Measurements from ENCODE around the gene CARD19. TPM values are rescaled to one million over a fixed set of nuclear protein-coding genes. Genes with fewer than 3 reads are reported as not detected.

The CARD19 gene
- total and polyA plus RNA-seq, 2 experiments from 2014 or later, result 36.8 to 48.3 TPM

DNA sequence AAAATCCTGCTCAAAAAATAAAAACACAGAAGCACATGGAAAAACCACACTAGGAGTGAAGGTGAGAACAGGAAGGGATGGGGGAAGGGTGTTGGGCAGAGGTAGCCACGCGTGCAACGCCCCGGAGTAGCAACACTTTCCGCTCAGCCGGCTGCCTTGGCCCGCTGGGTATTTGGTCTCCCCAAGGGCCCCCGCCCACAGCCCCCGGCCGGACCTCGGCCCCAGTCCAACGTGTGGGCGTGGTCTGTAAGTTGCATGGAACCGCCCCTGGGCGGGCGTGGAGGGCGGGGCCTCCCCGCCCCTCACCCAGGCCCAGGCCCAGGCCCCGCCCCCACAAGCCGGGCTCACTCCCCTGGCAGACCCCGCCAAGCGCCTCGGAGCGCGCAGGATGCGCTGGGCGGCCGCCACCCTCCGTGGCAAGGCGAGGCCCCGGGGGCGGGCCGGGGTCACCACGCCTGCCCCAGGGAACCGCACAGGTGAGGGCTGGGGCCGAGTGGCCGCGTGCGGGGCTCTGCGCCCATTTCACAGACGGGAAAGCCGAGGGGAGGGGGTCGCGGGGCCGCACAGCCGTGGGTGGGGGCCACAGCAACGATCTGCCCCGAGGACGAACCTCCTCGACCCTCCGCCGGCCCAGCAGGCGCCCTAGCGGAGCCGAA is 37.5 kb upstream of the CARD19 start, which contains the start of gene SUSD3:
TSS of gene SUSD3 (plus strand) at position 347 of the 656 bp plus-strand sequence. CDS start at position 389, 42 bp downstream.
- H3K36me3 ChIP-seq (ENCODE audit: insufficient read depth), result no peaks in the 10 kb centered on the region
- no peaks in the 10 kb centered on the region for H3K9me3 Mint-ChIP-seq
- peak within 1 kb of the TSS; percentile 63 for H3K4me3 ChIP-seq
- no peaks in the 10 kb centered on the region for H3K79me2 ChIP-seq (replicated peaks; ENCODE audit: insufficient read depth)
- H3K27ac Mint-ChIP-seq, result no peak within 1 kb of the TSS
- peaks cover 37% of the 10 kb centered on the region for H3K4me1 Mint-ChIP-seq
- ATAC-seq (peak; percentile 78), DNase-seq (ENCODE audit: low spot score) (peak; percentile 93)
- H3K27me3 ChIP-seq (ENCODE audit: insufficient read depth), result peaks cover 4% of the 10 kb centered on the region
- H3K4me2 ChIP-seq, result peak within 1 kb of the TSS; percentile 75
- TF ChIP-seq CREB1 (CRISPR knock-in tag; IDR thresholded peaks at IDR 0.05; ENCODE audit: low read depth), result no peak
- TF ChIP-seq POLR2AphosphoS5 (IDR thresholded peaks at IDR 0.05; ENCODE audit: low read depth), result peak; percentile 65
- H3K27ac ChIP-seq (ENCODE audit: low read depth), result no peak within 1 kb of the TSS
- peaks cover 15% of the 10 kb centered on the region for H3K27me3 Mint-ChIP-seq (ENCODE audit: insufficient read depth, low read depth, poor library complexity)
- H3K4me3 Mint-ChIP-seq, result peak within 1 kb of the TSS; percentile 63
- H3F3A ChIP-seq (replicated peaks; ENCODE audit: low read depth), result 0 out of 2 replicates have a peak, but pooled peaks cover 5% of the 10 kb centered on the region
- H2AFZ ChIP-seq, result peak within 1 kb of the TSS; percentile 93
- no peaks in the 10 kb centered on the region for H3K36me3 Mint-ChIP-seq (ENCODE audit: low read depth)
- H4K20me1 ChIP-seq (replicated peaks; ENCODE audit: insufficient read depth), result no peaks in the 10 kb centered on the region
- H3K4me1 ChIP-seq (ENCODE audit: insufficient read depth), result peaks cover 29% of the 10 kb centered on the region
- H3K9me2 ChIP-seq (ENCODE audit: insufficient read depth), result no peaks in the 10 kb centered on the region

GRCh38 chr9:93059011-93059714 is 36.9 kb upstream of the CARD19 start:
- H3K4me2 ChIP-seq, result peak overlapping the region; percentile 75
- H3K27me3 Mint-ChIP-seq (ENCODE audit: insufficient read depth, low read depth, poor library complexity), result peaks cover 15% of the 10 kb centered on the region
- no peaks in the 10 kb centered on the region for H3K9me3 Mint-ChIP-seq
- DNase-seq (ENCODE audit: low spot score) (no peak), ATAC-seq (peak; percentile 10)
- H3K4me1 Mint-ChIP-seq, result peaks cover 31% of the 10 kb centered on the region
- peak overlapping the region; percentile 63 for H3K4me3 ChIP-seq
- no peak overlapping the region for H2AFZ ChIP-seq
- no peaks in the 10 kb centered on the region for H3K36me3 Mint-ChIP-seq (ENCODE audit: low read depth)
- no peak overlapping the region for H3K27ac ChIP-seq (ENCODE audit: low read depth)
- no peaks in the 10 kb centered on the region for H3K9me2 ChIP-seq (ENCODE audit: insufficient read depth)
- H3K4me3 Mint-ChIP-seq, result peak overlapping the region; percentile 63
- 0 out of 2 replicates have a peak, but pooled peaks cover 5% of the 10 kb centered on the region for H3F3A ChIP-seq (replicated peaks; ENCODE audit: low read depth)
- peaks cover 22% of the 10 kb centered on the region; the same call in 1 of the 2 replicates for H3K4me1 ChIP-seq (ENCODE audit: insufficient read depth)
- H3K79me2 ChIP-seq (replicated peaks; ENCODE audit: insufficient read depth), result no peaks in the 10 kb centered on the region
- no peak overlapping the region for H3K27ac Mint-ChIP-seq
- no peaks in the 10 kb centered on the region for H4K20me1 ChIP-seq (replicated peaks; ENCODE audit: insufficient read depth)
- H3K27me3 ChIP-seq (ENCODE audit: insufficient read depth), result peaks cover 4% of the 10 kb centered on the region
- no peaks in the 10 kb centered on the region for H3K36me3 ChIP-seq (ENCODE audit: insufficient read depth)
- TF ChIP-seq EZH2phosphoT487 (IDR thresholded peaks at IDR 0.05; ENCODE audit: unreplicated experiment) (no peak), JUNB (IDR thresholded peaks at IDR 0.05; ENCODE audit: unreplicated experiment) (no peak), CREB1 (CRISPR knock-in tag; IDR thresholded peaks at IDR 0.05; ENCODE audit: low read depth) (no peak), NANOG (IDR thresholded peaks at IDR 0.05; ENCODE audit: borderline replicate concordance) (no peak), EZH2 (IDR thresholded peaks at IDR 0.05; ENCODE audit: low read depth, unreplicated experiment) (no peak), POLR2AphosphoS5 (IDR thresholded peaks at IDR 0.05; ENCODE audit: low read depth) (no peak), ZNF114 (CRISPR knock-in tag; IDR thresholded peaks at IDR 0.05) (no peak), ZNF331 (CRISPR knock-in tag; IDR thresholded peaks at IDR 0.05; ENCODE audit: low read depth) (no peak)
- TF ChIP-seq, protein P1, sequence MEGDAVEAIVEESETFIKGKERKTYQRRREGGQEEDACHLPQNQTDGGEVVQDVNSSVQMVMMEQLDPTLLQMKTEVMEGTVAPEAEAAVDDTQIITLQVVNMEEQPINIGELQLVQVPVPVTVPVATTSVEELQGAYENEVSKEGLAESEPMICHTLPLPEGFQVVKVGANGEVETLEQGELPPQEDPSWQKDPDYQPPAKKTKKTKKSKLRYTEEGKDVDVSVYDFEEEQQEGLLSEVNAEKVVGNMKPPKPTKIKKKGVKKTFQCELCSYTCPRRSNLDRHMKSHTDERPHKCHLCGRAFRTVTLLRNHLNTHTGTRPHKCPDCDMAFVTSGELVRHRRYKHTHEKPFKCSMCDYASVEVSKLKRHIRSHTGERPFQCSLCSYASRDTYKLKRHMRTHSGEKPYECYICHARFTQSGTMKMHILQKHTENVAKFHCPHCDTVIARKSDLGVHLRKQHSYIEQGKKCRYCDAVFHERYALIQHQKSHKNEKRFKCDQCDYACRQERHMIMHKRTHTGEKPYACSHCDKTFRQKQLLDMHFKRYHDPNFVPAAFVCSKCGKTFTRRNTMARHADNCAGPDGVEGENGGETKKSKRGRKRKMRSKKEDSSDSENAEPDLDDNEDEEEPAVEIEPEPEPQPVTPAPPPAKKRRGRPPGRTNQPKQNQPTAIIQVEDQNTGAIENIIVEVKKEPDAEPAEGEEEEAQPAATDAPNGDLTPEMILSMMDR (conservative IDR thresholded peaks at IDR 0.05; ENCODE audit: low read depth in 2 of 2), result no peak
- TF ChIP-seq, protein P2, sequence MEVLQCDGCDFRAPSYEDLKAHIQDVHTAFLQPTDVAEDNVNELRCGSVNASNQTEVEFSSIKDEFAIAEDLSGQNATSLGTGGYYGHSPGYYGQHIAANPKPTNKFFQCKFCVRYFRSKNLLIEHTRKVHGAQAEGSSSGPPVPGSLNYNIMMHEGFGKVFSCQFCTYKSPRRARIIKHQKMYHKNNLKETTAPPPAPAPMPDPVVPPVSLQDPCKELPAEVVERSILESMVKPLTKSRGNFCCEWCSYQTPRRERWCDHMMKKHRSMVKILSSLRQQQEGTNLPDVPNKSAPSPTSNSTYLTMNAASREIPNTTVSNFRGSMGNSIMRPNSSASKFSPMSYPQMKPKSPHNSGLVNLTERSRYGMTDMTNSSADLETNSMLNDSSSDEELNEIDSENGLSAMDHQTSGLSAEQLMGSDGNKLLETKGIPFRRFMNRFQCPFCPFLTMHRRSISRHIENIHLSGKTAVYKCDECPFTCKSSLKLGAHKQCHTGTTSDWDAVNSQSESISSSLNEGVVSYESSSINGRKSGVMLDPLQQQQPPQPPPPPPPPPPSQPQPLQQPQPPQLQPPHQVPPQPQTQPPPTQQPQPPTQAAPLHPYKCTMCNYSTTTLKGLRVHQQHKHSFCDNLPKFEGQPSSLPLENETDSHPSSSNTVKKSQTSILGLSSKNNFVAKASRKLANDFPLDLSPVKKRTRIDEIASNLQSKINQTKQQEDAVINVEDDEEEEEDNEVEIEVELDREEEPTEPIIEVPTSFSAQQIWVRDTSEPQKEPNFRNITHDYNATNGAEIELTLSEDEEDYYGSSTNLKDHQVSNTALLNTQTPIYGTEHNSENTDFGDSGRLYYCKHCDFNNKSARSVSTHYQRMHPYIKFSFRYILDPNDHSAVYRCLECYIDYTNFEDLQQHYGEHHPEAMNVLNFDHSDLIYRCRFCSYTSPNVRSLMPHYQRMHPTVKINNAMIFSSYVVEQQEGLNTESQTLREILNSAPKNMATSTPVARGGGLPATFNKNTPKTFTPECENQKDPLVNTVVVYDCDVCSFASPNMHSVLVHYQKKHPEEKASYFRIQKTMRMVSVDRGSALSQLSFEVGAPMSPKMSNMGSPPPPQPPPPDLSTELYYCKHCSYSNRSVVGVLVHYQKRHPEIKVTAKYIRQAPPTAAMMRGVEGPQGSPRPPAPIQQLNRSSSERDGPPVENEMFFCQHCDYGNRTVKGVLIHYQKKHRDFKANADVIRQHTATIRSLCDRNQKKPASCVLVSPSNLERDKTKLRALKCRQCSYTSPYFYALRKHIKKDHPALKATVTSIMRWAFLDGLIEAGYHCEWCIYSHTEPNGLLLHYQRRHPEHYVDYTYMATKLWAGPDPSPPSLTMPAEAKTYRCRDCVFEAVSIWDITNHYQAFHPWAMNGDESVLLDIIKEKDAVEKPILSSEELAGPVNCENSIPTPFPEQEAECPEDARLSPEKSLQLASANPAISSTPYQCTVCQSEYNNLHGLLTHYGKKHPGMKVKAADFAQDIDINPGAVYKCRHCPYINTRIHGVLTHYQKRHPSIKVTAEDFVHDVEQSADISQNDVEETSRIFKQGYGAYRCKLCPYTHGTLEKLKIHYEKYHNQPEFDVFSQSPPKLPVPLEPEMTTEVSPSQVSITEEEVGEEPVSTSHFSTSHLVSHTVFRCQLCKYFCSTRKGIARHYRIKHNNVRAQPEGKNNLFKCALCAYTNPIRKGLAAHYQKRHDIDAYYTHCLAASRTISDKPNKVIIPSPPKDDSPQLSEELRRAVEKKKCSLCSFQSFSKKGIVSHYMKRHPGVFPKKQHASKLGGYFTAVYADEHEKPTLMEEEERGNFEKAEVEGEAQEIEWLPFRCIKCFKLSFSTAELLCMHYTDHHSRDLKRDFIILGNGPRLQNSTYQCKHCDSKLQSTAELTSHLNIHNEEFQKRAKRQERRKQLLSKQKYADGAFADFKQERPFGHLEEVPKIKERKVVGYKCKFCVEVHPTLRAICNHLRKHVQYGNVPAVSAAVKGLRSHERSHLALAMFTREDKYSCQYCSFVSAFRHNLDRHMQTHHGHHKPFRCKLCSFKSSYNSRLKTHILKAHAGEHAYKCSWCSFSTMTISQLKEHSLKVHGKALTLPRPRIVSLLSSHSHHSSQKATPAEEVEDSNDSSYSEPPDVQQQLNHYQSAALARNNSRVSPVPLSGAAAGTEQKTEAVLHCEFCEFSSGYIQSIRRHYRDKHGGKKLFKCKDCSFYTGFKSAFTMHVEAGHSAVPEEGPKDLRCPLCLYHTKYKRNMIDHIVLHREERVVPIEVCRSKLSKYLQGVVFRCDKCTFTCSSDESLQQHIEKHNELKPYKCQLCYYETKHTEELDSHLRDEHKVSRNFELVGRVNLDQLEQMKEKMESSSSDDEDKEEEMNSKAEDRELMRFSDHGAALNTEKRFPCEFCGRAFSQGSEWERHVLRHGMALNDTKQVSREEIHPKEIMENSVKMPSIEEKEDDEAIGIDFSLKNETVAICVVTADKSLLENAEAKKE (CRISPR knock-in tag; IDR thresholded peaks at IDR 0.05), result no peak
- TF ChIP-seq, protein P3, sequence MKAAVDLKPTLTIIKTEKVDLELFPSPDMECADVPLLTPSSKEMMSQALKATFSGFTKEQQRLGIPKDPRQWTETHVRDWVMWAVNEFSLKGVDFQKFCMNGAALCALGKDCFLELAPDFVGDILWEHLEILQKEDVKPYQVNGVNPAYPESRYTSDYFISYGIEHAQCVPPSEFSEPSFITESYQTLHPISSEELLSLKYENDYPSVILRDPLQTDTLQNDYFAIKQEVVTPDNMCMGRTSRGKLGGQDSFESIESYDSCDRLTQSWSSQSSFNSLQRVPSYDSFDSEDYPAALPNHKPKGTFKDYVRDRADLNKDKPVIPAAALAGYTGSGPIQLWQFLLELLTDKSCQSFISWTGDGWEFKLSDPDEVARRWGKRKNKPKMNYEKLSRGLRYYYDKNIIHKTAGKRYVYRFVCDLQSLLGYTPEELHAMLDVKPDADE (IDR thresholded peaks at IDR 0.05), result no peak
